ENCODE results near the gene ATP6V1A.
A peak's percentile ranks its signal among the peaks of the same experiment; 100 is the strongest.

The ATP6V1A gene

GRCh38 chr3:113730550-113730949 is 16.3 kb upstream of the ATP6V1A start:
- TF ChIP-seq, protein P1, sequence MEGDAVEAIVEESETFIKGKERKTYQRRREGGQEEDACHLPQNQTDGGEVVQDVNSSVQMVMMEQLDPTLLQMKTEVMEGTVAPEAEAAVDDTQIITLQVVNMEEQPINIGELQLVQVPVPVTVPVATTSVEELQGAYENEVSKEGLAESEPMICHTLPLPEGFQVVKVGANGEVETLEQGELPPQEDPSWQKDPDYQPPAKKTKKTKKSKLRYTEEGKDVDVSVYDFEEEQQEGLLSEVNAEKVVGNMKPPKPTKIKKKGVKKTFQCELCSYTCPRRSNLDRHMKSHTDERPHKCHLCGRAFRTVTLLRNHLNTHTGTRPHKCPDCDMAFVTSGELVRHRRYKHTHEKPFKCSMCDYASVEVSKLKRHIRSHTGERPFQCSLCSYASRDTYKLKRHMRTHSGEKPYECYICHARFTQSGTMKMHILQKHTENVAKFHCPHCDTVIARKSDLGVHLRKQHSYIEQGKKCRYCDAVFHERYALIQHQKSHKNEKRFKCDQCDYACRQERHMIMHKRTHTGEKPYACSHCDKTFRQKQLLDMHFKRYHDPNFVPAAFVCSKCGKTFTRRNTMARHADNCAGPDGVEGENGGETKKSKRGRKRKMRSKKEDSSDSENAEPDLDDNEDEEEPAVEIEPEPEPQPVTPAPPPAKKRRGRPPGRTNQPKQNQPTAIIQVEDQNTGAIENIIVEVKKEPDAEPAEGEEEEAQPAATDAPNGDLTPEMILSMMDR (IDR thresholded peaks at IDR 0.05; ENCODE audit: control insufficient read depth, extremely low read depth, insufficient read depth), result no peak
- H3K4me3 ChIP-seq (ENCODE audit: low read depth, low read length), result no peak overlapping the region
- DNase-seq (ENCODE audit: low read depth), result no peak

DNA sequence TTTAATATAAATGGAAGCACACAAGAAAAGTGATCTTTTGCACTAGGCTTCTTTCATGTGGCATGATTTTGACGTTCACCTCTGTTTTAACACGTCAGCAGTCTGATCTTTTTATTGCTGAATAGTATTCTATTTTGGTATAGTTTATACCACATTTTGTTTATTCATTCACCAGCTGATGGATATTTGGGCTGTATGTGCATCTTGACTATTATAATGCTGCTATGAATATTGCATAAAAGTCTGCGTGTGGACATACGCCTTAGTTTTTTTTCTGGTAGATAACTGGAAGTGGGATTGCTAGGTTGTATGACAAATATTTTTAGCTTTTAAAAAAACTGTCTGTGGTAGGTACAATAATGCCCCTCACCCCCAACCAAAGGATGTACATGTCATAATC is 15.1 kb upstream of the ATP6V1A start:
- no peak overlapping the region for H3K4me3 ChIP-seq (ENCODE audit: low read depth, low read length)
- TF ChIP-seq, protein P1 (IDR thresholded peaks at IDR 0.05; ENCODE audit: control insufficient read depth, extremely low read depth, insufficient read depth), result no peak
- no peak for DNase-seq (ENCODE audit: low read depth)

GRCh38 chr3:113736548-113737089 is 10.2 kb upstream of the ATP6V1A start:
- TF ChIP-seq, protein P1 (IDR thresholded peaks at IDR 0.05; ENCODE audit: control insufficient read depth, extremely low read depth, insufficient read depth), result peak; percentile 58
- no peak for DNase-seq (ENCODE audit: low read depth)
- no peak overlapping the region for H3K4me3 ChIP-seq (ENCODE audit: low read depth, low read length)

GRCh38 chr3:113741086-113741485 is 5.7 kb upstream of the ATP6V1A start:
- DNase-seq (ENCODE audit: low read depth), result no peak
- TF ChIP-seq, protein P1 (IDR thresholded peaks at IDR 0.05; ENCODE audit: control insufficient read depth, extremely low read depth, insufficient read depth), result no peak
- H3K4me3 ChIP-seq (ENCODE audit: low read depth, low read length), result no peak overlapping the region

- no peak for DNase-seq (ENCODE audit: low read depth)
- no peak overlapping the region for H3K4me3 ChIP-seq (ENCODE audit: low read depth, low read length)
- TF ChIP-seq, protein P1 (IDR thresholded peaks at IDR 0.05; ENCODE audit: control insufficient read depth, extremely low read depth, insufficient read depth), result no peak
Measured at GRCh38 chr3:113741620-113742019, 5.2 kb upstream of the ATP6V1A start.

DNA sequence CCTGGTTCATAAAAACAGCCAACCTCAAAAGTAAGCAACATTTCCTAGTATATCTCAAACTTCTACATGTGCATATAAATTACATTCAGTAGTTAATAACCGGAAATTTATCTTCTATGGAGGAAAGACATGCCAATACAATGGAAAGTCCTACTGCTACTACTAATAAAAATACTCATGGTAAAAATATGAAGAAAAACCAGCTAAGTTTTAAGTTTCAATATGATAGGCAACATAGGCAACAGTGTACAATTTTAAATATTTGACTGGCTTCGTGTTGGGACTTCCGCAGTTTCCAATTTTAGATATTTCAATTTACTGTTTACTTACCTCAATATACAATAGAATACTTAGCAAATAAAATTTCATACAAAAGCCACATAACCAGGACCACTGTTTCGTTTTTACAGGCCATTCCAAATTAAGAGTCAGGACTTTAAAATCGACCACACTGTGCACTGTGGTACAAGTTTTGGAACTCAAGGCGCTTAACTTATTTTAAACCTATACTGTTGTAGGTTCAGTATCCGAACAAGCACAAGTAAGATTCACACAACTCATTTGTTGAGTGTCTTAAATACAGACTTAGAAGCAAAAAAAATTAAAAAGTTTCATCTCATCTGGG is 3.7 kb upstream of the ATP6V1A start:
- DNase-seq (ENCODE audit: low read depth), result no peak
- TF ChIP-seq, protein P1 (IDR thresholded peaks at IDR 0.05; ENCODE audit: control insufficient read depth, extremely low read depth, insufficient read depth), result no peak
- no peak overlapping the region for H3K4me3 ChIP-seq (ENCODE audit: low read depth, low read length)
